GM12873 (cell line): Measurements from ENCODE around the gene BMPR1B.

Experiments used
- TF ChIP-seq, protein P1 (sequence below): IDR thresholded peaks from 2 replicates; pipeline ENCODE4 v1.5.1; 2012; ENCODE audit warnings: low read depth, mild to moderate bottlenecking, moderate library complexity, low read length, control low read depth; ENCODE audit not compliant: insufficient read depth; ENCODE audit errors: missing control alignments

BMPR1B gene

DNA sequence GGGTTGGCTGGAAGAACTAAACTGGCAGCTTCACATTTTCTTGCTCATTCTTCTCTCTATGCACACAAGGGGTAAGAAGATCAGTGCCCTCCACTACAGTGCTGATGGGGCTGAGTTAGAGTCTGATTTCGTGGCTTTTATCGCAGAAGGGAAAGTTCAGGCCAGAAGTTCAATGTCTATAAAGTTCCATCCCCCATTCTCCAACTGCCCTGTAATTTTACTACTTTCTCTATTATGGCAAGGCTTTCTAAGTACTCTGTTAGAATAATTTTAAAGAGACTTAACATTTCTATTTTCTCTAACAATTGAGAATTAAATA, 293.9 kb downstream of the BMPR1B start:
- TF ChIP-seq, protein P1, sequence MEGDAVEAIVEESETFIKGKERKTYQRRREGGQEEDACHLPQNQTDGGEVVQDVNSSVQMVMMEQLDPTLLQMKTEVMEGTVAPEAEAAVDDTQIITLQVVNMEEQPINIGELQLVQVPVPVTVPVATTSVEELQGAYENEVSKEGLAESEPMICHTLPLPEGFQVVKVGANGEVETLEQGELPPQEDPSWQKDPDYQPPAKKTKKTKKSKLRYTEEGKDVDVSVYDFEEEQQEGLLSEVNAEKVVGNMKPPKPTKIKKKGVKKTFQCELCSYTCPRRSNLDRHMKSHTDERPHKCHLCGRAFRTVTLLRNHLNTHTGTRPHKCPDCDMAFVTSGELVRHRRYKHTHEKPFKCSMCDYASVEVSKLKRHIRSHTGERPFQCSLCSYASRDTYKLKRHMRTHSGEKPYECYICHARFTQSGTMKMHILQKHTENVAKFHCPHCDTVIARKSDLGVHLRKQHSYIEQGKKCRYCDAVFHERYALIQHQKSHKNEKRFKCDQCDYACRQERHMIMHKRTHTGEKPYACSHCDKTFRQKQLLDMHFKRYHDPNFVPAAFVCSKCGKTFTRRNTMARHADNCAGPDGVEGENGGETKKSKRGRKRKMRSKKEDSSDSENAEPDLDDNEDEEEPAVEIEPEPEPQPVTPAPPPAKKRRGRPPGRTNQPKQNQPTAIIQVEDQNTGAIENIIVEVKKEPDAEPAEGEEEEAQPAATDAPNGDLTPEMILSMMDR = no peak

DNA sequence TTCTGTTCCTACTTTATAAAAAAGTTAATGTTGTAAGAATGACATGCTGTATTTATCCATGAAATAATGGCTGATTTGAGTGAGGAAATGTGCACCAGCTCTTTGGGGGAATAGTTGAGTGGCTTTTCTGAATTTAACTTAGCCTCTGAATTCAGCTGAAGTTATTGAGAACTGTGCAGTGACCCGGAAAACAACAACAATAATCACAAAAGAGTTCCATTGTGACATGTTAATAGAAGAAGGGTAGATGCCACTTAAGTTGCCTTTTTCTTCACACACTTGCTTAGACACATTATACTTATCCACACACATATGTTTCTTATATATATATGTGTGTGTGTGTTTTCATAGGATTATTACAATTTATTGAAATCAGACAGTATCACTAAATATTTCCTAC, 301.2 kb downstream of the BMPR1B start:
- TF ChIP-seq, protein P1 = no peak

DNA sequence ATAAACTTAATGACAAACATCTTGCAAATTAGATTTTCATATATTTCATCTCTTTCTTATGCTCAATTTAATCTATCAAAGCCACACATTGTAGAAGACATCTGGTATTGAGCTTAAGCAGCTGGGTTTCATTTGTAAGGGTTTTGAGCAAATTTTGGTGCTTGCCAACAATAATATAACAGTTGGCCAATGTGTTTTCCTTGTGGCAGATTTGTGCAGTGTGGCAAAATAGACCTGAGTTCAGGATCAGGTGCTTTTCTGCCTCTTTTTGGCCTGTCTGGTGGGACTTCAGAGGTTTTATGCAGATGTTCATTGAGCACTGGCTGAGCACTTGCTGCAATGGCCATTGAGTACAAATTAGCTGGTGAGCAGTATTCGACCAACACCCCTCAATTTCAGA, 301.9 kb downstream of the BMPR1B start:
- TF ChIP-seq, protein P1 = no peak

DNA sequence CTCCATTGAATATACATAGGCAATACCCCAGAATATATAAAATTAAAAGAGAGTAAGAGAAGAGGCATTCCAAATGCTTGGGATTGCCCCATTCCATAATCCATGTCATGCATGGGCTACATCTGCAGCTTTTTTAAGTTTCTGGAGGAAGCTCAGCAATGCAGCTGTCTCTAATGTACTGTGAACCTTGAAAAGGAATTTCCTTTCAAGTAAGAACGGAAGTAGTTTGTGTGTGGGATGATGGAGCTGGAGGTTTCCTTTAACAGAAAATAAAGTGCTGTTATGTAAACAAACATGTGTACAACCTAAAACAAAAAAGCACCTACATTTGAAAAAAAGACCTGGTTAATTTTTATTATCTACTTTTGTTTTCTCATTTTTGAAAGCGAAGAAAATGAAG, 303.5 kb downstream of the BMPR1B start:
- TF ChIP-seq, protein P1 = no peak

DNA sequence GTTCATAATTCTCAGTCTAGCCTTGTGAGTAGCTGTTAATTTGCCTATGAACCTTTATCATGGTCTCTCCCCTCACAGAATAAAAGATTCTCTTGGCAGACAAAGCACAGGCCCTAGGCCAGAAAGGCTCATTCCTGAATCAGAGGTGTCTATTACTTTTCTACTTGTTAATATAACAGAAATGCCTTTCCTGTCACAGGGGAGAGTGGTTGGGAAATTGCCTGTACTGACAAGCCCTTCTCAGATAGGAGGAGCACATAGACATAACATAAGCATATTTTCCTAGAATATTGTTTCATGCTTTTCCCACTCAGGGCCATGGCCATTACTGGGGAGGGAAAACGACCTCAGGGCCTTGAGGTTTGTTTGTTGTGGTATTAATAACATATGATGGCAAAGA, 308.3 kb downstream of the BMPR1B start:
- TF ChIP-seq, protein P1 = no peak

DNA sequence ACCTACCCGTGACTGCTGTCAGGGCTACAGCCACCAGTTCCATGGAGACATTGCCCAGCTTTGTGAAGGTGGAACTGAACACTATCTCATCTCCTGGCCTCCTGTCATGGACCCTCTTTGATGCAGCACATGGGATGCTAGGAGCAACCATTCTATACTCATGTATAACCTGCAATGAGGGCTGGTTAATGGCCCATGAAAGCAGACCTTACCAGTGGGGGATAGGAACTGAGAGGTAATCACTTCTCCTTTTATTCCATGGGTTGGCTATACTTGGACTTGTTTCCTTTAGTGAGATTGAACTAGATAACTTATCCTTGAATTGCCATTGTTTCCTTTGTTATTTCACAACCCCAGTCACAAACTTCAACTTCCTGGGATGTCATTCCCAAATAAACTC, 310.6 kb downstream of the BMPR1B start:
- TF ChIP-seq, protein P1 = no peak

DNA sequence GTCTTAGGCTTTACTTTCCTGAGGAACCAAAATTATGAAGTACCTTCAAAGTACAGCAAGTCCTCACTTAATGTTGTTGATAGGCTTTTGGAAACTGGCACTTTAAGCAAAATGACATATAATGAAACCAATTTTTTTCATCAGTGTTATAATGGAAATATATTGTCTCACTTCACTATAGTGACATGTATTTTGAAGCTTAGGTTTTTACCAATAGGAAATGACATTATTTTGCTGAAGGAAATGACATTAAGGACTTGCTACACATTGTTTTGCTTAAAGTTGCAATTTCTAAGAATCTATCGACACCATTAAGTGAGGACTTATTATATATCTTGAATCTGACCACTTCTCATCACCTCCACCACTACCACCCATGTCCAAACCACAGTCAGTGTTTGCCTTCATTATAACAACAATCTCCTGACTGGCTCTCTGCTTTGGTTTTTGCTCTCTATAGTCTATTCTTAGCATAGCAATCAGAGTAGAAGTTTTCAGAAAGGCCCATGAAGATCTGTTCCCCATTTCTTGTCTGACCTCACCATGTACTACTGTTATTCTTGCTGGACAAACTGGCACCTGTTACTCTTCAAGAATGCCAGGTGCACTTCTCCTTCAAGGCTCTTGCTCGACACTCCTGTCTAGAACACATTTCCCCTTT, 311.2 kb downstream of the BMPR1B start:
- TF ChIP-seq, protein P1 = no peak
